CD14-positive monocyte (primary cell): ENCODE data around the gene PLXNA2. TPM values are rescaled to one million over a fixed set of nuclear protein-coding genes. Genes with fewer than 3 reads are reported as not detected.

Experiments used
- DNase-seq, 3 donors: peaks; one replicate each; pipeline ENCODE4 v3.0.0-alpha.2; 2011 to 2022
- H2AFZ ChIP-seq: 2 replicates; pipeline ENCODE4 v1.6.0; 2012; ENCODE audit warnings: mild to moderate bottlenecking, low read depth, low read length, inconsistent platforms; ENCODE audit not compliant: insufficient read depth, poor library complexity, severe bottlenecking
- H3K27ac ChIP-seq, 2 donors: 1 replicate in 1 of 2; 2 replicates in 1 of 2; pipeline ENCODE4 v1.5.1; 2012 to 2013; ENCODE audit warnings: low read length in 2 of 2, control low read depth in 1 of 2, inconsistent platforms in 1 of 2, low read depth in 1 of 2, mild to moderate bottlenecking in 1 of 2
- H3K27me3 ChIP-seq, 2 donors: one replicate each; pipeline versions ENCODE4 v1.6.0 to v1.6.1; 2011 to 2013; ENCODE audit warnings: low read length in 2 of 2; ENCODE audit not compliant: control insufficient read depth in 2 of 2, insufficient read depth in 2 of 2
- H3K36me3 ChIP-seq, 2 donors: replicated peaks in 1 of 2; 1 replicate in 1 of 2; 2 replicates in 1 of 2; pipeline versions ENCODE4 v1.5.1 to v1.6.1; 2012 to 2013; ENCODE audit warnings: low read length in 2 of 2, control low read depth in 1 of 2, inconsistent platforms in 1 of 2, mild to moderate bottlenecking in 1 of 2; ENCODE audit not compliant: insufficient read depth in 2 of 2, control insufficient read depth in 1 of 2
- H3K4me1 ChIP-seq, 2 donors: 1 replicate in 1 of 2; 2 replicates in 1 of 2; pipeline versions ENCODE4 v1.5.1 to v1.6.1; 2012 to 2013; ENCODE audit warnings: low read length in 2 of 2, control low read depth in 1 of 2, inconsistent platforms in 1 of 2, mild to moderate bottlenecking in 1 of 2, moderate library complexity in 1 of 2; ENCODE audit not compliant: insufficient read depth in 2 of 2, control insufficient read depth in 1 of 2
- H3K4me2 ChIP-seq: replicated peaks from 2 replicates; pipeline ENCODE3; 2012; ENCODE audit warnings: low read length, moderate library complexity, mild to moderate bottlenecking; ENCODE audit not compliant: poor library complexity, severe bottlenecking; ENCODE audit errors: extremely low read depth
- H3K4me3 ChIP-seq, 3 experiments: fragments of 200-600 bp in 1 of 3; sonication (generic) in 1 of 3; replicated peaks in 1 of 3; 1 replicate in 2 of 3; 2 replicates in 1 of 3; pipeline ENCODE4 v1.5.1; 2011 to 2013; ENCODE audit warnings: low read length in 3 of 3, mild to moderate bottlenecking in 3 of 3, control low read depth in 2 of 3, low read depth in 2 of 3, inconsistent platforms in 1 of 3, moderate library complexity in 1 of 3
- H3K79me2 ChIP-seq: 2 replicates; pipeline ENCODE4 v1.6.0; 2012; ENCODE audit warnings: mild to moderate bottlenecking, control low read depth, inconsistent platforms, low read length, moderate library complexity; ENCODE audit not compliant: insufficient read depth
- H3K9ac ChIP-seq: 2 replicates; pipeline ENCODE4 v1.6.0; 2017; ENCODE audit warnings: low read length, mild to moderate bottlenecking; ENCODE audit not compliant: insufficient read depth, poor library complexity, severe bottlenecking
- H3K9me3 ChIP-seq, 2 donors: replicated peaks in 1 of 2; 1 replicate in 1 of 2; 2 replicates in 1 of 2; pipeline versions ENCODE4 v1.5.1 to v1.6.1; 2012 to 2013; ENCODE audit warnings: low read length in 2 of 2, control low read depth in 1 of 2; ENCODE audit not compliant: control insufficient read depth in 1 of 2, insufficient read depth in 1 of 2
- H4K20me1 ChIP-seq: 2 replicates; pipeline ENCODE4 v1.6.0; 2012; ENCODE audit warnings: mild to moderate bottlenecking, low read length, control low read depth, moderate library complexity; ENCODE audit not compliant: insufficient read depth
- H3K27ac Mint-ChIP-seq, 7 donors: one replicate each; pipeline ENCODE4 v1.8.0; 2020; ENCODE audit warnings: mild to moderate bottlenecking in 7 of 7, mixed read lengths in 7 of 7, moderate library complexity in 6 of 7, inconsistent platforms in 2 of 7
- H3K27me3 Mint-ChIP-seq, 3 donors: one replicate each; pipeline ENCODE4 v1.8.0; 2021 to 2022; ENCODE audit warnings: low read depth in 3 of 3, mild to moderate bottlenecking in 3 of 3, mixed read lengths in 3 of 3, moderate library complexity in 3 of 3, inconsistent platforms in 1 of 3
- H3K36me3 Mint-ChIP-seq, 2 donors: one replicate each; pipeline ENCODE4 v1.8.0; 2020; ENCODE audit warnings: mixed read lengths in 2 of 2, inconsistent platforms in 1 of 2, mild to moderate bottlenecking in 1 of 2
- H3K4me1 Mint-ChIP-seq: one replicate; pipeline ENCODE4 v1.8.0; 2020; ENCODE audit warnings: mild to moderate bottlenecking, mixed read lengths
- H3K4me3 Mint-ChIP-seq, 2 donors: one replicate each; pipeline ENCODE4 v1.8.0; 2020; ENCODE audit warnings: mild to moderate bottlenecking in 2 of 2, mixed read lengths in 2 of 2, moderate library complexity in 1 of 2
- H3K9me3 Mint-ChIP-seq, 7 donors: one replicate each; pipeline ENCODE4 v1.8.0; 2020 to 2022; ENCODE audit warnings: mixed read lengths in 7 of 7, mild to moderate bottlenecking in 6 of 7, moderate library complexity in 6 of 7, inconsistent platforms in 2 of 7
- CTCF ChIP-seq: fragments of 200-600 bp; IDR thresholded peaks from one replicate; pipeline ENCODE4 v1.8.0; 2022; ENCODE audit warnings: antibody characterized with exemption, mild to moderate bottlenecking
- WGBS: methylation state at CpG from one replicate; pipeline ENCODE4 v1.1.5; 2013; ENCODE audit warnings: missing lambda C conversion rate; ENCODE audit not compliant: insufficient coverage; 5-methylcytosine and 5-hydroxymethylcytosine counted together
- intact Hi-C, 2 donors: fragments of 100-400 bp; cut with micrococcal nuclease; formaldehyde crosslinking; loops; one replicate each; pipeline versions ENCODE4 v1.15.0 to v1.15.1; 2023
- polyA plus RNA-seq, 3 donors: library from polyadenylated mRNA; depleted of rRNA in 1 of 3; unstranded in 2 of 3; stranded (reverse) in 1 of 3; fragments of 300-500 nt in 2 of 3; fragments of >200 nt in 1 of 3; fragmentation: Illumina TruSeq in 2 of 3; gene quantifications; 1 replicate in 2 of 3; 2 replicates in 1 of 3; pipeline ENCODE4 v1.2.3, GENCODE V29; 2012 to 2021

The PLXNA2 gene
- polyA plus RNA-seq, 3 donors = 0.75 to 2.1 (median 1.1) TPM

- no peak for DNase-seq
- H3K9me3 ChIP-seq = no peaks in the 10 kb centered on the region
- H3K27me3 ChIP-seq = no peaks in the 10 kb centered on the region
- peaks cover 3% of the 10 kb centered on the region for H3K4me1 Mint-ChIP-seq
- H3K36me3 Mint-ChIP-seq = no peaks in the 10 kb centered on the region
- no peak overlapping the region for H3K9ac ChIP-seq
- no peak for TF ChIP-seq CTCF
- no peak overlapping the region for H3K4me2 ChIP-seq
- H3K27me3 Mint-ChIP-seq = peaks cover 1 to 6% (median 1%) of the 10 kb centered on the region in 3 donors
- intact Hi-C loops = no loop called here
- no peaks in the 10 kb centered on the region for H3K36me3 ChIP-seq
- H3K4me3 ChIP-seq = no peak overlapping the region
- no peak overlapping the region for H3K4me3 Mint-ChIP-seq
- H3K27ac Mint-ChIP-seq = no peak overlapping the region
- H3K79me2 ChIP-seq = no peaks in the 10 kb centered on the region
- WGBS = 99% methylated on average over 9 of the region's 12 CpGs
- no peaks in the 10 kb centered on the region for H3K9me3 Mint-ChIP-seq
- no peaks in the 10 kb centered on the region for H3K4me1 ChIP-seq
- no peak overlapping the region for H2AFZ ChIP-seq
- no peak overlapping the region for H3K27ac ChIP-seq
- no peaks in the 10 kb centered on the region for H4K20me1 ChIP-seq
Observed at GRCh38 chr1:208078752-208079151, 165.4 kb downstream of the PLXNA2 start.

- Mint-ChIP-seq H3K27ac (no peak overlapping the region), H3K4me3 (no peak overlapping the region), H3K36me3 (no peaks in the 10 kb centered on the region), H3K9me3 (no peaks in the 10 kb centered on the region), H3K4me1 (peaks cover 3% of the 10 kb centered on the region), H3K27me3 (peaks cover 1 to 6% (median 1%) of the 10 kb centered on the region in 3 donors)
- Histone ChIP-seq H3K9me3 (no peaks in the 10 kb centered on the region), H3K79me2 (no peaks in the 10 kb centered on the region), H3K4me2 (no peak overlapping the region), H2AFZ (no peak overlapping the region), H3K36me3 (no peaks in the 10 kb centered on the region), H4K20me1 (no peaks in the 10 kb centered on the region), H3K27ac (no peak overlapping the region), H3K9ac (no peak overlapping the region), H3K4me1 (no peaks in the 10 kb centered on the region), H3K4me3 (no peak overlapping the region), H3K27me3 (no peaks in the 10 kb centered on the region)
- no peak for TF ChIP-seq CTCF
- WGBS = 53% methylated on average over 4 of the region's 16 CpGs
- intact Hi-C loops = no loop called here
- DNase-seq = no peak
Observed at GRCh38 chr1:208077232-208078075, 166.7 kb downstream of the PLXNA2 start.
